Neural cell (in vitro differentiated cells): ENCODE measurements around the gene MAP4K5.

ENCODE experiments used
- CTCF ChIP-seq: fragments of 450-650 bp; IDR thresholded peaks from 2 replicates; pipeline ENCODE4 v1.5.1; 2014; ENCODE audit warnings: antibody characterized with exemption, mild to moderate bottlenecking, moderate library complexity; ENCODE audit not compliant: poor library complexity, severe bottlenecking
- EZH2 ChIP-seq: fragments of 200-600, 300-800 bp; shearing (Covaris generic), sonication (generic); IDR thresholded peaks from 2 replicates; pipeline ENCODE4 v1.6.1; 2014; ENCODE audit warnings: antibody characterized with exemption, low read length, borderline replicate concordance, mild to moderate bottlenecking; ENCODE audit not compliant: insufficient read depth, poor library complexity, severe bottlenecking
- MXI1 ChIP-seq: fragments of 450-650 bp; conservative IDR thresholded peaks from 2 replicates; pipeline ENCODE4 v1.6.1; 2014; ENCODE audit warnings: antibody characterized with exemption, mild to moderate bottlenecking; ENCODE audit not compliant: poor library complexity, severe bottlenecking
- POLR2AphosphoS5 ChIP-seq: IDR thresholded peaks from 2 replicates; pipeline ENCODE4 v1.6.1; 2012
- RAD21 ChIP-seq: fragments of 450-650 bp; conservative IDR thresholded peaks from 2 replicates; pipeline ENCODE4 v1.6.1; 2014; ENCODE audit warnings: antibody characterized with exemption, mild to moderate bottlenecking, moderate library complexity
- TAF1 ChIP-seq: IDR thresholded peaks from 2 replicates; pipeline ENCODE4 v1.6.1; 2012; ENCODE audit warnings: low read depth

DNA sequence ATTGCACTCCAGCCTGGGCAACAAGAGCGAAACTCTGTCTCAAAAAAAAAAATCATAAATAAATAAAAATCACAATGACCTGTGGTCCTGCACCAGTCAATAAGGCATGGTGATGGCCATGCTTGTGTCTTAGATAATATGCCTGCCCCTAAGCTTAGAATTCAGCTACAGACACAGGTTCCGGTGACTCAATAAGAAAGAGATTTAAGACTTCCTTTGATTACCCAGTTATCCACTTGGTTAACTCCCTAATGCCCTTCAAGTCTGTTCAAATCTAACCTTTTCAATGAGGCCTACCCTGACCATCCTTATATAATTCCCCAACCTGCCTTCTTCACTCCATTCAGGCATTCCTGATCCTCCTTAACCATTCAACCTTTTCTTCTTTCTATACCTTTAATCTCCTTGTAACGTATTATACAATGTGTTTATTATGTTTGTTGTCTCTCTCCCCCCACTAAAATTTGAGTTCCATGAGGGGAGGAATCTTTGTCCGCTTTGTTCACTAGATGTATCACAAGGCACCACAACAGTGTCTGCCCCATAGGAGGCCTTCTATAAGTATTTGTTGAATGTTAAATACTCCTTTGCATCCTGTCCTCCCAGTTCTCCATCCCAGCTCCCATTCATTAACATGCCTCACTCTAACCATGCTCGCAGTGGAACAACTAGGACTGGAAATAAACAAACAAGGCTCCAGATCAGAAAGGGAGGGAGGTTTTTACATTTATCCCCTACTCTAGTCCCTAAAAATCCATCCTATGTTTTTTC lies 8.9 kb downstream of the MAP4K5 start:
- TF ChIP-seq CTCF (no peak), POLR2AphosphoS5 (no peak), MXI1 (no peak), RAD21 (no peak), EZH2 (no peak), TAF1 (no peak)
